Activated CD4-positive, alpha-beta T cell treated with anti-CD3 and anti-CD28 coated beads, Interleukin-2, Interleukin-4, amounts not matched to agents 100 ng/mL and 50 ng/mL, durations not matched to agents 16 hours and 8 hours (primary cell): ENCODE measurements around the gene OPRL1.
A peak's percentile ranks its signal among the peaks of the same experiment; 100 is the strongest.

ENCODE experiments used
- DNase-seq: peaks from one replicate; pipeline ENCODE4 v3.0.0-alpha.2; 2020; ENCODE audit warnings: low spot score

Gene OPRL1

DNA sequence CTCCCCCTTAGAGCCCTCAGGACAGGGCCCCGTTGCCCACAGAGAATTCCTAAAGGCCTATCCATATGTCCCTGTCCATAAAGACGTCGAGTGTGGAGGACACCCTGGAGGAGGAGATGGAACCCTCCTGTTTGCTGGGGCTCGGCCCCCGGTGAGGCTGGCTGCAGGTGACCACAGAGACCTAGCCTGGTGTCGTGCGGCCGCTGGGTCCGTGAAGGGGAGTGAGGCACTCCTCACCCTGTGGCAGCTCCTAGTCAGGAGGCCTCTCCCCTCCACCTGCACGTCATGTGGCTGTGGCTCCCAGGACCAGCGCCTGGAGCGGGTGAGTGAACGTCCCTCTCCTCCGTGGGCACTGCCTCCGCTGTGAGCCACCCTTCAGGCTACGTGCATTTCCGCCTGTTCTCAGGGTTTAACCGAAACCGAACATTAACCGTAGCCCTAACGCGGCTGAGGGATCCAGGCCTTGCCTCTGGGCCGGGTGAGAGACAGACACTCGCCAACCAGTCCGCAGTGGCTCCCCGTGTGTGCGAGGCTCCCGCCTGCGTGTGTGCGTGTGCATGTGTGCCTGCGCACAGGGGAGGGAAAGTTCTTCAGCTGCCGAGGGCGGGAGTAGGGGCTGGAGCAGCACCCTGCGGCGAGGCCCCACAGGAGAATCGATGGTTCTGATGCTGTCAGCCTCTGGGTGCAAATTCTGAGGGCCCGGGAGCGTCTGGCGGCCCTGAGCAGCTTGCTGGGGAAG is 22.8 kb upstream of the OPRL1 start:
- DNase-seq: no peak

DNA sequence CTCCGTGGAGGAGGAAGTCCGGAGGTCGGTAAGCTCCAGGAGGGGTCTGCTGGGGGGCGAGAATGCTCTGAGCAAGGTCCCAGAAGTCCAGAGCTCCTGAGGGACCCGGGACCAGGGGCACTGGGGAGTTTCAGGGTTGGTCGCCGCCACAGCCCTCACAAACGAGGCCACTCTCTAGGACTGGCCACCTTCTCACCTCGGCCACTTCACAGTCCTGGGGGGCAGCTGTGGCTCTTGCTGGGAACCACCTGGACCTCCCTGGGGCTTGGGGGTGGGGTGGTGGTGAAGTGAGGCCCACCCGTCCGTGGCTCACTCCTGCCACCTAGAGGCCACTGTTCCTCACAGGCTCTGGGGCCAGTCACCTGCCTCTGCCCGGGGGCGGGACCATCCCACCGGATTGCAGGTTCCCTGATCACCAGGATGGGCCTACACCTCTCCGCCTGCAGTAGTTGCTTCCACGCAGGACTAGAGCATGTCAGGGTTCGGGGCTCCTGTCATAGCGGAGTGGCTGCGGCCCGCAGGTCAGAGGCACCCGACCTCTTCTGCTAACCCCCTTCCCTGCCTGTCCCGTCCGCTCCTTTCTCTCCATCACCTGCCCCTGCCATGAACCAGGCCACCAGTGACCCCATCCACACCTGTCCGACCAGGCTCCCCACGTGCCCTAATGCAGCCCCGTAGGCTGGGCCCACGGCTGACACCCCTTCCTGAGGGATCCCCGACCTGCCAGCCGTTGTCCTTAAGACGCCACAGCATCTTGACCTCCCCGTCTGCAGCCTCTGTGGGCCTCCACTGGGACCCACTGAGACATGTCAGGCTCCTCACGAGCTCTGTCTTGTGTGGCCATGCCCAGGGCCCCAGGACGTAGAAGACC is 22.0 kb upstream of the OPRL1 start:
- DNase-seq: peak; percentile 80

DNA sequence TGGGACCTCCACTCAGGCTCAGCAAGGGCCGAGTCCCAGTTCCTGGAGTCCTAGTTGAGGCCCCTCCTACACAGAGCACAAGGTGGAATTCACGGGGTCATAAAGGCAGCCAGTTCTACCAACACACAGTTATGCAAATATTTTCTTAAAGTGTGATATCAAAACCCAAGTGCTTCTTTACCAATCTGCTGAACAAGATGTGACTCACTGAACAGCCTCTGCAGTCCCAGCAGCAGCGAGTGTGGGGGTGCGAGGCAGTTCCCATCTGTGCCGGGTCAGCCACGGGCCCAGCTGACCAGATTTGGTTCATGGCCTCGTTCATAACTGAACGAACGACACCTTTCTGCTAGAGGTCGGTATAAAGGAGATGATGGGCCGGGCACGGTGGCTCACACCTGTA is 21.3 kb upstream of the OPRL1 start:
- no peak for DNase-seq

DNA sequence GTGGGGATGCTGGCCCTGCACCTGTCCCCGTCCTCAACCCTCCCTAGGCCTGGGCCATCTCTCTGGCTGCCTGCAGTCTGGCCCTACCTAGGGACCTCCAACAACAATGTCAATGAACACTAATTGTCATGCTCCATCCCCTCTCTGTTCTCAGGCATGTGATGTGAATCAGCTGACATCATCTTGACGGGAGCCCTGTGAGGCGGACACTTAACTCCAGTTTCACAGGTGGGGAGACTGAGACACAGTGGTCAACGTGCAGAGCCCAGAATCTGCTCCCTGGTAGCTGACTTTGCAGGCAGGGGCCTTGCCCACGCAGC is 17.6 kb upstream of the OPRL1 start:
- DNase-seq: no peak

DNA sequence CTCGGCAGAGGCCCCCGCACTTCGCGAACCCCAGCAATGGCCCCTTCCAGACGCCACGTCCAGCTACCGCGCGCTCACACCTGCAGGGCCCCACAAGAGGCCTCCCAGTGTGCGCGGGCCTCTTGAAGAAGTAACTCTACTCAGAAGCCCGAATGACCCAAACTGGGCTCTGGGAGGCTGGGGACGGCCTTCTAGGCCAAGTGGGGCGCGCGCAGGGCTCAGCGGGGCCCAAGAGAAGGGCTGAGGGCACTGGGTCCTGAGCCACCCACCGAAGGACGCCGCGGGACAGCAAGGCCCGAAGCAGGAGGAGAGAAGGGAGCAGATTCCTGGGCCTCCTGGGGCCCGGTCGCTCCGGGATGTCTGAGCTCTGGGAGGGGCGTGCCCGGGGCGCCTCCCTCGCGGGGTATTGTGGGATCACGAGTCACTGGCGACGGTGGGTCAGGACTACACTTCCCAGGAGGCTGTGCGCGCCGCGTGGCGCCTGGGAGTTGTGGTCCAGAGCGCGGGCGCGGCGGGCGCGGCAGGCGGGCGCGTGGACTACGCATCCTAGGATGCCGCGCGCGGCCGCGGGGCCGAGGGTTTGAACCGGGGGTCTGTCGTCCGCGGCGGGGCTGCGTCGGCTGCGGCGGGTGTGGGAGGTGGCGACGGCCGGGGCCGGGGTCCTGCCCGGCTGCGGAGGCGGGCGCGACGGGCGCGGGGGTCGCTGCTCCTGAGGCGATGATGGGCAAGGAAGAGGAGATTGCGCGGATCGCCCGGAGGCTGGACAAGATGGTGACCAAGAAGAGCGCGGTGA is 17.1 kb upstream of the OPRL1 start, which contains the start of gene TCEA2:
Gene TCEA2 (plus strand): TSS at position 603 of the 793 bp plus-strand sequence. CDS start 115 bp downstream, at position 718.
- DNase-seq: peak; percentile 97

DNA sequence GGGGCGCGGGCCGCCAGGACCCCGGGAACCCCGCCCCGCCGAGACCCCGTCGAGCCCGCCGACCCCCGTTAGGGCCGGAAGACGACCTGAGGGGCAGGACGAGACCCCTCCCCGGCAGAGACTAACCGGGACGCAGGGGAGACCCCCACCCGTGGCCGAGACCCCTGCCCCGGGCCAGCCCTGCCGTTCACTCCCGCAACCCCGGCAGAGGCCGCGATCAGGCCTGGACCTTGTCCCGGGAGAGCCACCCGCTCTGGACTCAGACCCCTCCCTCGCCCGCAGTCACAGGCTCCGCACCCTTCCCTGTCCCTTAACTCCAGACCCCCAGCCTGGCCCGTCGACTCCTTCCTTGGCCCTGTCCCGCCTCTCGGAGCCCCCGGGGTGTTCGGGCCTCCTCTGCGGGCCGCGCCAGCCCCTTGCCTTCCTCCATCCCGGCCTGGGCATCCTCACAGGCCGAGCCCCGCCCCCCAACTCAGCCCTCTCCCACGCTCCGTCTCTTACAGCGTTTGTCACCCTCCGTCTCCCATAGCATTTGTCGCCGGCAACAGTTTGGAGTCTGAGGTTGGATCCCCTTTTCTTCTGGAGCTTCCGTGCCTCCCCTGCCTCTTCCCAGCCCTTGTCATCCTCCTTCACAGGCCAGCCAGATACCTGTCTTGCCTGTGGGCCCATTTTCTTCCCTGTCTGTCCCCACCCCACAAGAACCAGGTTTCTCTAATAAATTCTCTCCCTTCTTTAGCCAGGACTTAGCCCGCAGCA is 16.3 kb upstream of the OPRL1 start:
- no peak for DNase-seq

DNA sequence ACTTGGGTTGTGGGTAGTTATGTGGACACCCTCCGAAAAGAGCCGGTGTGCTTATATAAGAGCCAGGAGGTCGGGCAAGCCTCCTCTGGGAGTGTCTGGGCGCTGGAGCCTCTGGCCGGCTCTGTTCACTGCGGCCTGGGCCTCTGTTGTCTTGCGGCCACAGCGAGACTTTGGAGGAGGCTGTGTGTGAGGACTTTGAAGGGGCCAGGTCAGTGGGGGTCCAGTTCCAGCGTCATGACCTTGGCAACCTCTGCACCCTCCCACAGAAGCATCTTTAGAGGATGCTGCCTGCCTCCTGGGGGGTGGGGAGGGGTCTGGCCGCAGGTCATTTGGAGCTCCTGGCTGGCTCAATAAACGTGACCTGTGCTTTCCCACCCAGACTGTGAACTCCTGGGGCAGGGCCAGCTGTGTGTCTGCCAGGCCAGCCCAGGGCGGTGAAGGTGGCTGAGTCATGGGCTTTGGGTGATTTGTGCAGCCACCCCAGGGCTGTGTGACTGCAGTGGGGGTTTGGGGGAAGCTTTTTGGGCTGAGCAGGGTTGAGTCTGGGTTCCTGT is 15.7 kb upstream of the OPRL1 start:
- DNase-seq: no peak

DNA sequence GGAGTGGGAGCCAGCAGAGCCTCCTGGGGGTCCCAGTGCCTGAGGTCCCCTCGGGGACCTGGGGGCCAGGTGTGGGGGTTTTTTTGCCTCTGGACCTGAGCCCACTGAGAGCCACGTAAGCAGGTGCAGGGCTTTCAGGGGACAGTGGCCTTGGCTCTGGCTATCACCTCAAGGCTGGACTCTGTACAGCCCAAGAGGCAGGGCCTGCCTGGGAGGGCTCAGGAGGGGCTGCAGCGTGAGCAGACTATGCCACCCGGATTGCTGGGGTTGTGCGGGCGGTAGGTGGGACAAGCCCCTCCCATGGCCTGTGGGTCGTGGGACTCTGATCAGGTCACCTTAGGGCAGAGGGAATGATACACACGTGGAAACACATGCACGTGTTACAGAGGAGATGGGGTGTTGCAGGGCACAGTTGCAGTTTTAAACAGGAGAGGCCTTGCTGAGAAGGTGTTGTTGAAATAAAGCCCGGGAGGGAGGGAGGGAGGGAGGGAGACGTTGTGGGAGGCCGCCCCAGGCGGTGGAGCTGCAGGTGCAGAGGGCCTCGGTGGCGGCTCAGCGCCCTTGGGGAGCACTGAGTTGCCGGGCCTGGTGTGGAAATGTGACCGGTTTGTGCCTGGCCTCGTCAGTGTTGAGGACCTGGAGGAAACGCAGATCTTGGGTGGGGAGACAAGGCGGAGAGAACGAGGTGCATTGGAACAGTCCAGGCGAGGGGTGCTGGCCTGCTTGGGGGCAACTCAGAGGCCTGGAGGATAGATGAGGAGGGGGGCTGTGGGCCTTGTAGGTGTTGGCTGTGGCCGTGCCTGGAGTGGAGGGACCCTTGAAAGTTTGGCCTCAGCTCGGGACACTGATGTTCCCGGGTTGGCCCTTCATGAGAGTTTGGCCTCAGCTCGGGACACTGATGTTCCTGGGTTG is 14.6 kb upstream of the OPRL1 start:
- DNase-seq: no peak

DNA sequence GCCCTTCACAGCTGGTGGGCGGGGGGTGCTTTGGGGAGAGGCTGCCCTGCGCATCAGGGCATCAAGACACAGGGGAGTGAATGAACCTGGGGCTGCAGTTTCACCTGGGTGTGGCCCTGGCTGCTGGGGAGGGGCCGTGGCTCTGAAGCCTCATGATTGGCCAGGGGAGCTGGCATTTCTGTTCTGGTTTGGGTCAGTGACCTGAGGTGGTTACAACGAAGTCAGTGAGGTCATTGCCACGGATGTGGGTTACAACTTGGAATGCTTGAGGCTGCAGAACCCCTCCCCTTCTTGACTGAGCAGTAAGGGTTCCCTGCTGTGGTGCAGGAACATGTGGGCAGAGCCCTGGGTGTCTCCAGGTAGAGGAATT is 13.9 kb upstream of the OPRL1 start:
- DNase-seq: peak; percentile 85

DNA sequence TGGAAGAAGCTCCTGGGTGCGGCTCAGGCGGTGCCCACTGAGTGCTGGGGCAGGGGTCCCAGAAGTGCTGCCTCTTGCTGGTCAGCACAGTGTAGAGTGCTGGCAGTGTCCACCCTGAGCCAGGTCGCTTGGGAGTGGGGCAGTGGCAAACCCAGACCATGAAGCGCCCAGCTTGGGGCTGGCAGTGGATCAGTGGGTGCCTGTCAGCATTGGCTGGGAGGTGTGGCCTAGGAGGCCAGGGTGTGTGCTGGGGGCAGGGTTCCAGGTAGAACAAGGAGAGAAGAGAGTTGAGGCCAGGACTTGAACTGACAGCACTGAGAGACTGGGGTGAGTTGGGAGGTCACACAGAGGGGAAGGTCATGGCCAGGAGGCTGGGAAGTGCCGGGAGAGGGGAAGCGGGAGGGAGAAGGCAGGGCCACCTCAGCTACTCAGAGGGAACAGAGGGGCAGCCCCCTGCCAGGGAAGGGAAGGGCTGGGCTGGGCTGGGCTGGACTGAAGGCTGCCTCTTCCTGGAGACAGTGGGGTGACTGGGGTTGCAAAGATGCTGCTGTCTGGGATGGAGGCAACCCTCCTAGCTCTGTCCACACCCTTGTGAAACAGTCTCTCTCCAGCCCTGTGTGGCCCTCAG is 12.8 kb upstream of the OPRL1 start:
- DNase-seq: no peak

DNA sequence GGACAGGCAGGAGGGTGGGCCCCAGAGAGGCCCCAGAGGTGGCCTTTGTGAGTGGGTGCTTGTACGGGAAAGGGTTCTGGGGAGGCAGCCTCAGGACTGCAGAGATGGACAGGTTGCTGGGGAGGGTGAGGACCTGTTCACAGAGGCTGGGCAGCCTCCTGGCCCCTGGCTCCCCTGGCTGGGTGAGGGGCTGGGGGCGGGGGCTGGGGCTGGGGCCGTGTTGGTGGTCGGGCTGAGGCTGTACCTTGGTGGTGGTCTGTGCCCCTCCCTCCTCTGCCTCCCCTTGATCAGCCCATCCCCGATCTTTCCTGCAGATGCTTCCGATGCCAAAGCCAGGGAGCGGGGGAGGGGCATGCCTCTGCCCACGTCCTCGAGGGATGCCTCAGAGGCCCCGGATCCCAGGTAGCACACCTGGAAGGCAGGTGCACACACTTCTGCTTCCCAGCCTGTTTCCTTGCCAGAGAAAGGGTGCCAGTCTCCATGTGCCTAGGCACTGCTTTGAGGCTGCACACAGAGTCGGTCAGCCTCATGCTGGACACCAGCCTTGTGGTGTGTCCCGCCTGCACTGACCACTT is 12.1 kb upstream of the OPRL1 start:
- no peak for DNase-seq

DNA sequence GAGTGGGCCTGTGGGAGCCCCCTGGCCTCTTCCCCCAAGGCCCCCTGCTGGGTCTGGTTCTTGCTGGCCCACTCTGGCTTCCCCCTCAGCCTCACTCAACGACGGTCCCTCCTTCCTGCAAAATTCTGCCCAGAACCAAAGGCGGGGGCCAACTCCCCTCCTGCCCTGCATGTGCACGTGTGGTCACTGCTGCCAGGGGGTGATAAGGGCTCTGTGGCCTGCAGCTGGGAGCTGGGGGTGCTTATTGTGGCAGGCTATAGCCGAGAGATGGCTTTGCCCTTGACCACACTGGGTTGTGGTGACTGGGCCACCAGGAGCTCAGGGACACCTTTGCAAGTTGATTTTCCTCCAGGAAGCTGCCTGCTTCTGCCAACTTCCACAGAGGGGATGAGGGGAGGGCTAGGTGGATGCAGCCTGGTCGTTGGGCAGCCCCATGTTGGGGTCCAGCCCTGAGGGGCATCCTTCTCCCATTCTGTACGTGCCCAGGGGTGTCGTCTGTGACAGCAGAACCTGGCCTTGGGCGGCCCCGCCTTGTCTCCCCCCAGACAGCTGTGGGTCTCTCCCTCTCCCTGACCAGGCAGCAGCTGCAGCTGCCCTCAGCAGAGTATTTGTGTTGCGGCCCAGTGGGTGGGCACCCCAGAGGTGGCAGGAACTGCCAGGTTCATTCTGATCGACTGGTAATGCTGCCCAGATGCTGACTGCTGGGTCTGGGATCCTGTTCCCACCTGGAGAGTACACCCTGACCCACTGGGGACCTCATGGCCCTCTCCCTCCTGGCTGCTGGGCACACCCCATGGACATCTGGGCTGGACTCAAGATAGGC is 11.3 kb upstream of the OPRL1 start:
- no peak for DNase-seq

DNA sequence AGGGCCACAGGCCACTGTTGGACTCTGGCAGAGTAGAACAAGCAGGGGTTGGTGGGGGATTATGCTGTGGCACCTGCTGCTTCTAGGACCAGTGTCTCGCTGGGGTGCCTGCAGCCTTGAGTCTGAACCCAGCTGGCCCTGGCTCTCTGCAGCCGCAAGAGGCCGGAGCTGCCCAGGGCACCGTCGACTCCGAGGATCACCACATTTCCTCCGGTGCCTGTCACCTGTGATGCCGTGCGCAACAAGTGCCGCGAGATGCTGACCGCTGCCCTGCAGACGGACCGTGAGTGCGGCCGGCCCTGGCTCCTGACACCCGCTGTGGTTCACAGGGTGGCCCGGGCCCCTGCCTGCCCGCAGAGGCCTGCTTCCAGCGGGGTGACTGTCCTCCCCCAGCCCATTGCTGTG is 10.7 kb upstream of the OPRL1 start:
- DNase-seq: no peak

DNA sequence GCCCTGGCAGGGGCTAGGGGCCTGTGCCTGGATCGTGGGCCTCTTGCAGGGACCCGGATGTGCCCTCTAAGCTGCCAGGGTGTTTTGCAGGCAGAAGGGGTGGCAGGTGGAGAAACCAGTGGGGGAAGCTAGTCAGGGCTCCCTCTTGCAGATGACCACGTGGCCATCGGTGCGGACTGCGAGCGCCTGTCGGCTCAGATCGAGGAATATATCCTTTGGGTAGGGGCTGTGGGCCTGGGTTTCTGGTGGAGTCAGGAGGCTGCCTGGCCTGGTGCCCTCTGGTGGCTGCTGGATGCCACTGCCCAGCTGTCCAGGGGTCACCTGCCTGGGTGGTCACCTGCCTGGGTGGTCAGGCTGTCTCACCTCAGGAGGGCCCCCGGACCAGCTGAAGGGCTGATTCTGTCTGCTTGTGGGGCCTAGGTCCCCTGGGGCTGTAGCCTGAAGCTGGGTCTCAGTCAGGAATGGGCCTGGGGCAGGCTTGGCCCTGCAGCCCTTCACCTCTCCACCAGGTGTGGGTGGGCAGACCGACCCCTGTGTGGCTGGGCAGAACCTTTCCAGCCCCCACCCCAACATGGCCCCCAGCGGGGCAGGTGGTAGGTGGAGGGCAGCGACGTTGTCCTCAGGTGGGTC is 10.2 kb upstream of the OPRL1 start:
- no peak for DNase-seq

DNA sequence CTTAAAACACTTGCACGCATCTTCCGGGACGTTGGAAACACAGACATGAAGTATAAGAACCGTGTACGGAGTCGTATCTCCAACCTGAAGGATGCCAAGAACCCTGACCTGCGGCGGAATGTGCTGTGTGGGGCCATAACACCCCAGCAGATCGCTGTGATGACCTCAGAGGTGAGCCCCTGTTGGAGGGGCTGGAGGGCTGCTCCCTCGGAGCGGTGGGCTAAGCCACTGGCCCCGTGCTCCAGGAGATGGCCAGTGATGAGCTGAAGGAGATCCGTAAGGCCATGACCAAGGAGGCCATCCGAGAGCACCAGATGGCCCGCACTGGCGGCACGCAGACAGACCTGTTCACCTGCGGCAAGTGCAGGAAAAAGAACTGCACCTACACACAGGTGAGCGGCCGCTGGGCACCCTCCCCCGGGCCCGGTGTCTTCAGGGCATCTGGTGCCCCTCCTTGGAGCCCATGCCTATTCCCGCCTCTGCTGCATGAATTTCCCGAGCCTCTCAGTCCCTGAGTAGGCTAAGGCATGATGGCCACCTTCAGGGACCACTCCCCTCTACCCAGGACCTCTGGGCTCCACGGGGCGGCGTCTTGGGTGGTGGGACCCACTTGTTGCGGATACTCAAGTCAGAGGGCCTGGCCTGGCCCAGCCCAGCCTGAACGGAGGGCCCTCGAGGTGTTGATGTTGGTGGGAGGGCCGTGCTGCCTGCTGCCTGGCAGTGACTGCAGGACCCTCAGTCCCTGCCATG is 9.5 kb upstream of the OPRL1 start:
- no peak for DNase-seq

DNA sequence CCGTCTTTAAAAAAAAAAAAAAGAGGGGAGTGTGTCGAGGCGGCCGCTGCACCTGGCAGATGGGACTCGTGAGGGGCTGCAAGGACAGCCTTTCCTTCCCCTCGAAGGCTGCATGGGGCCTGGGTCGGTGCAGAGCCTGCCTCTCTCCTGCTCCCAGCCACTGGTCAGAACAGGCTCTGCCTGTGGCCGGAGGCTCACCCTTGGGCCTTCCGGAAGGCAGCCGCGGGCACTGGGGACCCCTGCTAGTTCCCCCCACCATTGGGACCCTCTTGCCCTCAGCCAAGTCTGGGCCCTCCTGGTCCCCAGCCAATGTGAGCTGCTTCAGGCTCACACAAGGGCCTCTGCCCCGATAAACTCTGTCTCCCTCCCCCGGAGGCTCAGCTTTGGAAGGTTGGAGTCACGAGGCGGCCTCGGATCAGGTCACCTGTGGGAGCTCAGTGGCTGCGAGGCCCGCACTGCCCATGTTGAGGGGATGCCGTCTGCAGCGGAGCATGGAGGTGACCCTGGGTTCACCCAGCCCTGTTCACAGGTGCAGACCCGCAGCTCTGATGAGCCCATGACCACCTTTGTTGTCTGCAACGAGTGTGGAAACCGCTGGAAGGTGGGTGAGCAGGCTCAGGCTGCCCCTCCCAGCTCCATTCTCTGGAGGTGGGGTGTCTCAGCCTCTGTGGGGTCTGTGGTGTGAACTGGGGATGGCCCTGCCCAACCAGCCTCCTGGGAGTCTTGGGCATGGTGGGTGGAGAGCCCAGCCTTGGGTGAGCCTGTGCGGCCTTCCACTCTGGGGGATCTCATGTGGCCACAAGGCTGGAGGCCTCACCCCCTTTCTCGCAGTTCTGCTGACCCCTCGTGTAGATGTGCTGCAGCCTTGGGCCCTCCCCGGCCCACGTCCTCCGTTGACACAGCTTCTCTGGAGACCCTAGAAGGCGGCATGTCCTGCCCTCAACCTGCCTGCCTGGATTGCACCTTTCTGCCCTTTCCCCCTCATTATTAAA is 8.2 kb upstream of the OPRL1 start:
- DNase-seq: no peak
